Hematopoietic multipotent progenitor cell treated with erythropoietin and hydrocortisone succinate and interleukin-3 and kit ligand, for 4 days (in vitro differentiated cells): Measurements from ENCODE around the gene NEK4.

Source experiments
- DNase-seq: peaks from one replicate; pipeline ENCODE4 v3.0.0-alpha.2; 2015

NEK4 gene

GRCh38 chr3:52730681-52731080, 40.1 kb downstream of the NEK4 start:
- no peak for DNase-seq

GRCh38 chr3:52728753-52729152, 42.0 kb downstream of the NEK4 start:
- peak; percentile 18 for DNase-seq

- no peak for DNase-seq
These were observed 46.2 kb downstream of the NEK4 start for GRCh38 chr3:52724511-52724910.

GRCh38 chr3:52723935-52724334, 46.8 kb downstream of the NEK4 start:
- DNase-seq = no peak

GRCh38 chr3:52722491-52722890, 48.2 kb downstream of the NEK4 start:
- DNase-seq = no peak

GRCh38 chr3:52721730-52722008, 49.1 kb downstream of the NEK4 start:
- no peak for DNase-seq

- DNase-seq = peak; percentile 86
These were observed 49.6 kb downstream of the NEK4 start for GRCh38 chr3:52721002-52721729.

GRCh38 chr3:52719618-52720017, 51.1 kb downstream of the NEK4 start:
- no peak for DNase-seq

- DNase-seq = peak; percentile 37
These were observed 54.9 kb downstream of the NEK4 start for GRCh38 chr3:52715714-52716305.

GRCh38 chr3:52714335-52715302, 56.1 kb downstream of the NEK4 start:
- no peak for DNase-seq

GRCh38 chr3:52712291-52713212, 58.2 kb downstream of the NEK4 start:
- no peak for DNase-seq

GRCh38 chr3:52710512-52710911, 60.2 kb downstream of the NEK4 start:
- DNase-seq = no peak

- peak; percentile 41 for DNase-seq
These were observed 63.2 kb downstream of the NEK4 start for GRCh38 chr3:52707585-52707984.

GRCh38 chr3:52705688-52706686, 64.8 kb downstream of the NEK4 start, which contains the start of the genes GLT8D1 and SPCS1:
TSS of gene GLT8D1 (minus strand) at chr3:52705791. CDS start at chr3:52700460, 5,331 bp downstream.
TSS of gene SPCS1 (plus strand) at chr3:52706106. CDS start at chr3:52706247, 141 bp downstream.
- DNase-seq = peak; percentile 96

- DNase-seq = no peak
These were observed 65.4 kb downstream of the NEK4 start for GRCh38 chr3:52705438-52705687.

GRCh38 chr3:52704611-52705437, 65.9 kb downstream of the NEK4 start:
- peak; percentile 44 for DNase-seq

- DNase-seq = peak; percentile 83
These were observed 67.4 kb downstream of the NEK4 start for GRCh38 chr3:52703341-52703740.

- DNase-seq = no peak
These were observed 73.1 kb downstream of the NEK4 start for GRCh38 chr3:52697632-52697965.

- peak; percentile 21 for DNase-seq
These were observed 73.7 kb downstream of the NEK4 start for GRCh38 chr3:52696830-52697631.
